IPS-NIHi7 (cell line): ENCODE measurements around the gene DPYD.

ENCODE experiments used
- DNase-seq: peaks from one replicate; pipeline ENCODE4 v3.0.0; 2012; ENCODE audit warnings: mixed read lengths; ENCODE audit errors: extremely low spot score

DPYD gene

GRCh38 chr1:97711858-97712257 is 209.0 kb downstream of the DPYD start:
- DNase-seq: no peak

GRCh38 chr1:97693601-97694000 is 227.2 kb downstream of the DPYD start:
- no peak for DNase-seq

- no peak for DNase-seq
Measured at GRCh38 chr1:97691325-97691724, 229.5 kb downstream of the DPYD start.

GRCh38 chr1:97685360-97685759 is 235.5 kb downstream of the DPYD start:
- no peak for DNase-seq

GRCh38 chr1:97680894-97681293 is 239.9 kb downstream of the DPYD start:
- DNase-seq: no peak

- no peak for DNase-seq
Measured at GRCh38 chr1:97680470-97680869, 240.4 kb downstream of the DPYD start.

- no peak for DNase-seq
Measured at GRCh38 chr1:97677702-97678101, 243.1 kb downstream of the DPYD start.

- DNase-seq: no peak
Measured at GRCh38 chr1:97674517-97674916, 246.3 kb downstream of the DPYD start.

- DNase-seq: no peak
Measured at GRCh38 chr1:97668945-97669344, 251.9 kb downstream of the DPYD start.

- no peak for DNase-seq
Measured at GRCh38 chr1:97660431-97661105, 260.3 kb downstream of the DPYD start.

- no peak for DNase-seq
Measured at GRCh38 chr1:97654876-97655585, 265.8 kb downstream of the DPYD start.

- no peak for DNase-seq
Measured at GRCh38 chr1:97651250-97651649, 269.6 kb downstream of the DPYD start.

- DNase-seq: no peak
Measured at GRCh38 chr1:97649591-97649990, 271.2 kb downstream of the DPYD start.

- DNase-seq: no peak
Measured at GRCh38 chr1:97647776-97648175, 273.1 kb downstream of the DPYD start.

GRCh38 chr1:97646071-97646470 is 274.8 kb downstream of the DPYD start:
- no peak for DNase-seq

GRCh38 chr1:97640677-97641076 is 280.2 kb downstream of the DPYD start:
- no peak for DNase-seq

GRCh38 chr1:97636941-97637340 is 283.9 kb downstream of the DPYD start:
- DNase-seq: no peak

- no peak for DNase-seq
Measured at GRCh38 chr1:97634758-97635157, 286.1 kb downstream of the DPYD start.

GRCh38 chr1:97632776-97633175 is 288.1 kb downstream of the DPYD start:
- DNase-seq: no peak

- DNase-seq: no peak
Measured at GRCh38 chr1:97632075-97632474, 288.8 kb downstream of the DPYD start.

- DNase-seq: no peak
Measured at GRCh38 chr1:97630948-97631347, 289.9 kb downstream of the DPYD start.

GRCh38 chr1:97630281-97630680 is 290.6 kb downstream of the DPYD start:
- DNase-seq: peak; percentile 16

GRCh38 chr1:97623220-97623619 is 297.6 kb downstream of the DPYD start:
- no peak for DNase-seq

- no peak for DNase-seq
Measured at GRCh38 chr1:97621955-97622354, 298.9 kb downstream of the DPYD start.
